ENCODE results near the gene LBH.

Gene LBH

GRCh38 chr2:30233271-30234009 is 2.1 kb downstream of the LBH start:
- in situ Hi-C loops (cut with MboI; ENCODE audit: low sequenced_read_pairs), result no loop called here

GRCh38 chr2:30234180-30234971 is 3.0 kb downstream of the LBH start:
- in situ Hi-C loops (cut with MboI; ENCODE audit: low sequenced_read_pairs), result no loop called here

GRCh38 chr2:30235008-30235655 is 3.8 kb downstream of the LBH start:
- in situ Hi-C loops (cut with MboI; ENCODE audit: low sequenced_read_pairs), result no loop called here

- in situ Hi-C loops (cut with MboI; ENCODE audit: low sequenced_read_pairs), result no loop called here
These were observed 4.7 kb downstream of the LBH start for GRCh38 chr2:30235859-30236535.

- in situ Hi-C loops (cut with MboI; ENCODE audit: low sequenced_read_pairs), result no loop called here
These were observed 5.4 kb downstream of the LBH start for GRCh38 chr2:30236591-30237238.

- in situ Hi-C loops (cut with MboI; ENCODE audit: low sequenced_read_pairs), result no loop called here
These were observed 6.1 kb downstream of the LBH start for GRCh38 chr2:30237239-30237965.

- in situ Hi-C loops (cut with MboI; ENCODE audit: low sequenced_read_pairs), result no loop called here
These were observed 6.8 kb downstream of the LBH start for GRCh38 chr2:30237966-30238800.

GRCh38 chr2:30239308-30239985 is 8.1 kb downstream of the LBH start:
- in situ Hi-C loops (cut with MboI; ENCODE audit: low sequenced_read_pairs), result no loop called here

GRCh38 chr2:30239986-30240752 is 8.8 kb downstream of the LBH start:
- in situ Hi-C loops (cut with MboI; ENCODE audit: low sequenced_read_pairs), result no loop called here

- in situ Hi-C loops (cut with MboI; ENCODE audit: low sequenced_read_pairs), result no loop called here
These were observed 11.9 kb downstream of the LBH start for GRCh38 chr2:30243231-30243630.

- in situ Hi-C loops (cut with MboI; ENCODE audit: low sequenced_read_pairs), result no loop called here
These were observed 14.0 kb downstream of the LBH start for GRCh38 chr2:30245364-30245763.

- in situ Hi-C loops (cut with MboI; ENCODE audit: low sequenced_read_pairs), result no loop called here
These were observed 17.5 kb downstream of the LBH start for GRCh38 chr2:30248791-30249190.

- in situ Hi-C loops (cut with MboI; ENCODE audit: low sequenced_read_pairs), result no loop called here
These were observed 18.0 kb downstream of the LBH start for GRCh38 chr2:30249354-30249753.

- in situ Hi-C loops (cut with MboI; ENCODE audit: low sequenced_read_pairs), result no loop called here
These were observed 19.1 kb downstream of the LBH start for GRCh38 chr2:30250421-30250820.

- in situ Hi-C loops (cut with MboI; ENCODE audit: low sequenced_read_pairs), result no loop called here
These were observed 21.7 kb downstream of the LBH start for GRCh38 chr2:30252723-30253701.

- in situ Hi-C loops (cut with MboI; ENCODE audit: low sequenced_read_pairs), result no loop called here
These were observed 22.7 kb downstream of the LBH start for GRCh38 chr2:30253873-30254684.
